A204.1 (cell line): Measurements from ENCODE around the gene PPFIBP1.
A peak's percentile ranks its signal among the peaks of the same experiment; 100 is the strongest.

Experiments
- FAIRE-seq: peaks from 2 replicates; lab custom pipeline; 2012; peaks lifted over from hg19 to GRCh38; lab: Jason Lieb, UNC

The PPFIBP1 gene

DNA sequence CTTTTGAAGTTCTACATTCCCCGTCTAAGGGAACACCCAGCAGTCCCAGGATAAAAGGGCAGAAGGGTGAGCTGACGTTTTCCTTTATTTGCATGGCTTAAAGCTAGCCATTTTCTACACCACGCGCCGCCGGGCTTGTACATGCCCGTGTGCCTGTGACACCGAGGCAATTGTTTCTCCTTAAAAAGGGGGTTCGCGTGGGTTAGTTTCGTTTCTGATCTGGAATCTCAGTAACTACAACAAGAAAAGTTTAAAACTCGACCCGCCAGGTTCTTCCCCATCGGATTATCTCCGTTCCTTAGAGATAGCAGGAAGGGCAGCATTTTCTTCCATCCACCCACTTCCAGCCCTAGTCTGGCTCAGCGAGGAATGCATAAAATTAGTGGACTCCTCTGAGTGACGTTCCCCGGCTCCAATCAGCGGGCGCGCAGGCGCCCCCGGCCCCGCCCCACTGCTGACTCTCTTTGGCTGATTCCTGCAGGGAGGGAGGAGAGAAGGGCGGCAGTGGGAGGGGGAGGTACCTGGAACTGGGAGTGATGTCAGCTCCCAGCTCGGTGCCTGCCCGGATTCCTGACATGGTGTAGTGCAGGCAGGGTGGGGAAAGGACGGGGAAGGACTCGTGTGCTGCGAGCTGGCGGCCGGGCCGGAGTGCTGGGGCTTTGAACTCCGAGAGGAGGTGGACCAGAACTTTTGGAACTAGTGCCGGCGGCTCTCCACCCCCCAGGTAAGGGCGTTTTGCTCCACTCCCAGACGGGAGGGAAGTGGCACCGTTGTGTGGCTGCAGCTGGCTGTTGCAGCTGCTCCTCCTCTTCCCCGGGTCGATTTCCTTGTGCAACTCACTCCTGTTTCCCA is at the start of gene PPFIBP1:
Gene PPFIBP1 (plus strand): TSS at position 565 of the 852 bp plus-strand sequence. CDS start 109,191 bp downstream, outside the sequence.
- peak; percentile 97 for FAIRE-seq

DNA sequence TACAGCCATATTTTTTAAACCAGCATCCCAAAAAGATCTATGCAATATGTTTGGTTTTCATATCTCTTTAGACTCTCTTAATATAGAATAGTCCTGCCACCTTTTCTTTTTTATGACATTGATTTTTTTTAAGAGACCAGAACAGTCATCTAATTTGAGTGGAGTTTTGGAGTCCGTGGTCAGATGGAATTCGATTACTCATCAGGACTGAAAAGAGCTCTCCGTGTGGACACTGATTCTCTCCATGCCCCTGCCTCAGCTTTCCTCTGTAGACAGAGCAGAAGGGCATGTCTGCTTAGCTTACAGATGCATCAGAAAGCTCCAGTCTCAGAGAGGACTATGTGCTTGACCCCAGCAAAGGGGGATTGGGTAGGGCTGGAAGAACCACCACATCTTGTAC is 49.7 kb upstream of the PPFIBP1 start:
- no peak for FAIRE-seq

DNA sequence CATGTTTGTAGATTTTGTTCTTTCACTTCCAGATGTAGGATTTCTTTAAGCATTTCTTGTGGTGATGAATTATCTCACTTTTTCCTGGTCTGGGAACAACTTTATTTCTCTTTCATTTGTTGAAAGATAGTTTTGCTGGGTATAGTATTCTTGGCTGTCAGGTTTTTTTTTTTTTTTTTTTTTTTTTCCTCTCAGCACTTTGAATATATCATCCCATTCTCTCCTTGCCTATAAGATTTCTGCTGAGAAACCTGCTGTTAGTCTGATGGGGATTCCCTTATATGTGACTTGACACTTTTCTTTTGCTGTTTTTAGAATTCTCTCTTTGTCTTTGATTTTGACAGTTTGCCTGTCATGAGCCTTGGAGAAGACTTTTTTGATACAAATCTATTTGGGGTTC is 47.0 kb upstream of the PPFIBP1 start:
- no peak for FAIRE-seq

DNA sequence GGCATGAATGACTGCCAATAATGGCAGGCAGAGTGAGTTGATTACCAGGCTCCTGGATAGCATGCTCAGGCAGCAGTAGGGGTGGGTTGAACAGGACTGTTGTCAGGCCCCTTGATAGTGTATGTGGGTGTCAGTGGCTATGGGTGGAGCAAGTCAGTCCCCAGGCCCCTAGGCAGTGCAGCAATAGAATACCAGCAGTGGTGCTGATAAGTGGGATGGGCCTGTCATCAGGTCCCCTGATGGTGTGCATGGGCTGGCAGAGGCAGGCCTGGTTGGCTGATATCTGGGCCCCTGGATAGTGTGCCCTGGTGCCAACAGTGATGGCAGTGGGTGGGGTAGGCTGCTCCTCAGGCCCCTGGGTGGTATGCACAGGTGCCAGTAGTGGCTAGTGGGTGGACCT is 45.1 kb upstream of the PPFIBP1 start:
- no peak for FAIRE-seq

DNA sequence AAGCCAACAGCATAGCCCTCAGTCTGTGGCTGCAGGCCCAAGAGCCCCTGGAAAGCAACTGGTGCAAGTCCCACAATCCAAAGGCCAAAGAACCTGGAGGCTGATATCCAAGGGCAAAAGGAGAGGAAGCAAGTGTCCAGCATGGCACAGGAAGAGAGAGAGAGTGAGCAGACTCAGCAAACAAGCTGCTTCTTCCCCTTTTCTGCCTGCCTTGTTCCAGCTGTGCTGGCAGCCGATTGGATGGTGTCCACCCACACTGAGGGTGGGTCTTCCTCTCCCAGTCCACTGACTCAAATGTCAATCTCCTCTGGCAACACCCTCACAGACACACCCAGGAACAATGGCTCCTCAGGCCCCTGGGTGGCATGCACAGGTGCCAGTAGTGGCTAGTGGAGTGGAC is 44.0 kb upstream of the PPFIBP1 start:
- FAIRE-seq: no peak

DNA sequence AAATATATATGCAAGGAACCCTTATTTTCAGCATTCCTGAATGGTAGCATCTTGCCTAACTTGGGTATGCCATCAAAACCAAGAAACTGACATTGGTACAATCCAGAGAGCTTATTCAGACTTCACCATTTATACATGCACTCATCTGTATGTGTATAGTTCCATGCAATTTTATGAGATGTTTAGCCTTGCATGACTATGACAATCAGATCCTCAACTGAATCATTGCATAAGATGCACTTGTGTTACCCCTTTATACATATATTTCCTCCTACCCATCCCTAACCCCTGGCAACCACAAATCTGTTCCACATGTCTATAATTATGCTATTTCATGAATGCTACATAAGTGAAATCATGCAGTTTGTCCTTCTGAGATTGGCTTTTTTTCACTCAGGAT is 37.0 kb upstream of the PPFIBP1 start:
- FAIRE-seq: no peak

DNA sequence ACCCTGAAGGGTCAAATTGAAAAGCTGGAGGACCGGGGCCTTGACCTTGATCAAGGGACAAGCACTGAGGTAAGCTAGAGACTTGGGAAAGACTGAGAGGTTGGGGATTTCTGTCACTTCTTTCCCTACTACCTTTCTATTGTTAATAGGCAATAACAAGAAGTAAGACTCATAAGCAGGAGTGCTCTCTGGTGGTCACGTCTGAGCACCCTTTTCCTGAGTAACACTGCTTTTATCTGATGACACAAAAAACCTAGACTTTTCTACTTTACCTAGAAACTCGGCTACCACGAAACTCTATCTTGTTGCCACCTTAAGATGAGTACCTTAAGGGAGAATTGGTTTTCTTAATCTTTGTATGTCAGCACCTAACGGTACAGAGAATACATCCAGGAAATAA is 35.5 kb upstream of the PPFIBP1 start:
- no peak for FAIRE-seq

DNA sequence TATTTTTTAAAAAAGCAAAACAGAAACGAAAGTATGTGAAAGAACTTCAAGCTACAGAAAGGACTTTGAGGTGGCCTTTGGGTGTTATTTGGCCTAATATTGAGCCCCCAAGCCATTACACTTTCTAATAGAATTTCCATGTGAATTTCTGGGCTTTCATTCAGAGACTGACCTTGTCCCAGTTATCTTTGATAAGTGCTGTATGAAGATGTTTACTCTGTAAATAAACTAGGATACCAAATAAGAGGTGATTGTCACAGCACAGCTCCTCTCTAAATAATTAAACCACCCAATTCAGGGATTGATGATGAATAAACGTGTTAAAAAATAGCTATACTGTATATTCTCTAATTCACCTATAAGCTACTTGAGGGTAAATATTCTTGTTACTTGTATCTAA is 32.8 kb upstream of the PPFIBP1 start:
- FAIRE-seq: no peak

DNA sequence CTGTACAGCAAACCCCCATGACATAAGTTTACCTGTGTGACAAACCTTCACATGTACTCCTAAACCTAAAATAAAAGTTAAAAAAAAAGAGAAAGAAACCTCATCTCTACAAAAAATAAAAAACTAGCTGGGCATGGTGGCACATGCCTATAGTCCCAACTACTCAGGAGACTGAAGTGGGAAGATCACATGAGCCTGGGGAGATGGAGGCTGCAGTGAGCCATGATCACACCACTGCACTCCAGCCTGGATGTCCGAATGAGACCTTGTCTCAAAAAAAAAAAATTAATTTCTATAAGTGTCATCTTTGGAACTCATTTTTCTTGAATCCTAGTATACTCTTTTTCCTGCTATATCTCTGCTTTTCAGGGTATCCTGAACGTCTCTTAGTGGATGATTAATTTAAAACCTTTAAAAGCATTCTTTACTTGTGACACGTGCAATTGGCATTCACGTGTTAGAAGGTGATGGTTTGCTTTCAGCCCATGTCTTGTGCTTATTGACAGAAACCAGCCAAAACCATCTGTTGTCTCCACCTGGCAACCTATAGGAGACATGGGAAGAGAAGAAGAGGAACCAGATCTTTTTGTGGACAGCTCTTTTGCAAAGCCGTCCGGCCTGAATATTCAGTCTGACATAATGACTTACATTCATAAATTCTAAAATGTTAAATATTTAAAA is 30.6 kb upstream of the PPFIBP1 start:
- FAIRE-seq: no peak

DNA sequence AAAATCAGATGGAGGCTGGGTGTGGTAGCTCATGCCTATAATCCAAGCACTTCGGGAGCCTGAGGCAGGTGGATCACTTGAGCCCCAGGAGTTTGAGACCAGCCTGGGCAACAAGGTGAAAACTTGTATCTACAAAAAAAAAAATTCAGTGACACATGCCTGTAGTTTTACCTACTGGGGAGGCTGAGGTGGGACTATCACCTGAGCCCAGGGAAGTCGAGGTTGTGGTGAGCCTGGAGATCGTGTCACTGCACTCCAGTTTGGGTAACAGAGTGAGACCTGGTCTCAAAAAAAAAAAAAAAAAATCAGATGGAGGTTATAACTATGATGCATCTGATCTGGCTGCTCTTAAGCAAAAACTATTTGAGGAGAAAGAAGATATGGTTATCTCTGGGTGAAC is 26.6 kb upstream of the PPFIBP1 start:
- no peak for FAIRE-seq

DNA sequence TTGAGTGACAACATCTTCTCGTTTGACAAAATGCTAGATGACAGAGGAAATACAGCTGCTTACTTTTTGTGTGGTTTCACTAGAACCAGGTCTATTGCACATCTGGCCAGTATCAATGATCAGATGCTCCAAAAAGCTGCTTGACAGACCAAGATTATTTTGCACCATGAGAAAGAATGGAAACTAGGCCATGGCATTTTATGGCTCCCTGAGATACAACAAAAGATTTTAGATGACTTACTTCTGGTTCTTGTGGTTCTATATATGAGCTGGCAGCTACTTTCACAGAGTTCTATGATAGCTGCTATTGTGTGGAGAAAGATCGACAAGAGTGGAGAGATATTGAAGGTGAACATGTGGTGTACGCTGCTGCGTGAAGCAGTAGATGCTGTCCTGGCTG is 25.9 kb upstream of the PPFIBP1 start:
- FAIRE-seq: no peak

DNA sequence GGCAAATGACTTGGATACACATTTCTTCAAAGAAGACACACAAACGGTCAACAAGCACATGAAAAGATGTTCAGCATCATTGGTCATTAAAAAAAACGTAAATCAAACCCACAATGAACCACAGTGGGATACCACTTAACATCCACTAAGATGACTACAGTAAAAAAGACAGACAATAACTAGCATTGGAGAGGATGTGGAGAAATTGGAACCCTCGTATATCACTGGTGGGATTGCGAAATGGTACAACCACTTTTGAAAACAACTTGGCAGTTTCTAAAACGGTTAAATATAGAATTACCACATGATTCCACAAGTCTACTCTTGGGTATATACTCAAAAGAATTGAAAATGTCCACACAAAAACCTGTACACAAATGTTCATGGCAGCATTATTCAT is 25.2 kb upstream of the PPFIBP1 start:
- no peak for FAIRE-seq

DNA sequence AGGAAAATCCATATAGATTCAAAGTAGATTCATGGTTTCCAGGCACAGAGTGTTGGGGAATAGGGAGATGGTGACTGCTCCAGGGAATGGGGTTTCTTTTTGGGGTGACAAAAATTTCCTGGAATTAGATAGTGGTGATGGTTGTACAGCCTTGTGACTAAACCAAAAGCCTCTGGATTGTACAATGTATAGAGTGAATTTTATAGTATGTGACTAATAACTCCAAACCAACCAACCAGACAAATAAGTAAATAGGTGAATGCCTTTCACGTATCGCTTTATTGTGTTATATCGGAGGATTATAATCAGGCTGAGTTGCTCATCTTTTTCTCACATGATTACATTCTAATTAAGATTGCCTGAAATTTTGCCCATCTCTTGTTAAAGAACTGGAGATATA is 24.6 kb upstream of the PPFIBP1 start:
- no peak for FAIRE-seq

DNA sequence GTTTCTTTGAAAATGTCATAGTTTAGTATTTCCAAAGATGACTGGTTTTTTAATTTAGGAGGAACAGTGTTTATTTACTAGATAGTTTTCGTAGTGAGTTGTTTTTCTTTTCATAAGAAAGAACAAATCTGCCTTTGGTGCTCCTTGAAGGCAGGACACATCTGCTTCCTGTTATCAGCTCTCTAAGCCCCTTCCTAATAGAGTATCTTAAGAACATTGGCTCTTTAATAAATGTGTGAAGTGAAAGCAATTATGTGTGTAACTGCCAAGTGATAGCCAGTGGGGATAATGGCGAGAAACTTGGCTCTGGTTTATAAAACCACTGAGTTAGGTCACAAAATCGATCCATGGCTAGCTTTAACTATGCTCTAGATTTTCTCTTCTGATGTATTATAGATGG is 23.5 kb upstream of the PPFIBP1 start:
- FAIRE-seq: no peak

DNA sequence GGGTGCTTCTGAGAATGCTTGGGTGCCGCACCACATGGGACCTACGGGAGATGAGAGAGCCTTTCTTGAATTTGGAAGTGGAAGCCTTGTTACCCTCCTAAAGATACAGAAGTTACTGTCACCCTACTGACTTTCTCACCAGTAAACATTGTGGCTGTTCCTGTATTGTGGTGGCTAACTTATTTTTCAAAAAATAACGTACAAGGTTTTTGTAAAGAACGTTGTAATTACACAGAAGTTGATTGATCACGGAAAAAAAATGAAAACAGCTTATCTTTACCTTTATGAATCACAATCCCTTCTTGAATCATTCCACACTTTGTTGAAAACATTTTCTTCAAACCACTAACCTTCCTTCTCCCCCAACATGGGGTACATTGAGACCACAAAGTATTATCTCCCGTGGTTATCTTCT is 22.0 kb upstream of the PPFIBP1 start:
- no peak for FAIRE-seq

DNA sequence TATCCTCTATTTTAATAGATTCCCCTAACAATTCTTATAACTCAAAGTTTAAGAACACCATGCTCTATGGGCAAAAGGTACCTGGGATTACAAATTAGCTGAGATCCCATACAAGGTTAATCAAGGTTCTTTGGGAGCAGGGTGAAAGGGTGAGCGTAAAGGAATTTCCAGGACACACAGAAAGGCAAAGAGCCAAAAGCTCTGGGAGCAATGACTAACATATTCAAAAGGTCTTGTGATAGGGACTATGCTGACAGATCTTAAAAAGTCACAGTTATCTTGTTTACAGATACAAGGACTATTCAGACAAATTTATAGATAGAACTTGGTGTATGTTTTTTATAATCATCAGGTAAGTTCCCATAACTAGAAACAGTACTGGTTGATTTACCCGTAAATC is 19.5 kb upstream of the PPFIBP1 start:
- no peak for FAIRE-seq

DNA sequence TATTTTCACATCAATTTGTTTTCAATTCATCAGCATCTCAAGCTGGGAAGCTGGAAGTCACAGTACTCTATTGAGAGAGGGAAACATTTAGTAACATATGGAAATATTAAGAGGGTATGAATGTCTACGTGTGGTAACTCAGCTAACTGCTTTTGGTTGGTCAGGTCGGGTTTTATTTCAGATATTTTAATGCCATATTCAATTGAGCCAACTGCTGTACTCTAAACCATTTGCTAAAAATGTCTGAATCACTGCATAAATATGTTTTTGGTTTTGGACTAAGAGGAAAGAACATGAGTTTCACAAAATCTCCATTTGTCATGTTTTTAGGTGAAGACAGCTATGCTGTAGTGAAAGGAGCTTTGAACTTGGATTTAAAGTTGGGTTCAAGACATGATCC is 18.9 kb upstream of the PPFIBP1 start:
- no peak for FAIRE-seq

DNA sequence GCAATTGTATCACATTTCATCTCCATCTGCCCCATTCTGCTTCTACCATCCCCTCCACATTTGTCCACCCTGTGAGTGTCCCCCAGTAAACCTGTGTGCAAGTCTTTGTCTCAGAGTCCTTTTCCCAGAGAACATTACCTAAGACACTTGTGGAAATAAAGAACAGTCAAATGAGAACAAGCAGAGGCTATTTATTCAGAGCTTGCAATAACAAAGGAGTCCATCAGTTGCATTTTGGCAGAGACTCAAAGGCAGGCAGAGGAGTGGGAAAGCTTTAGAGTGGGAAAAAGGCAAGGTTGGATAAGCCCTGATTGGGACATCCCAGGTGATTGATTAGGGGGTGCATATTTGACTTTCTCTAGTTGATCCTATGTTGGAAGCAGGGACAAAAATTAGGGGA is 18.2 kb upstream of the PPFIBP1 start:
- no peak for FAIRE-seq

DNA sequence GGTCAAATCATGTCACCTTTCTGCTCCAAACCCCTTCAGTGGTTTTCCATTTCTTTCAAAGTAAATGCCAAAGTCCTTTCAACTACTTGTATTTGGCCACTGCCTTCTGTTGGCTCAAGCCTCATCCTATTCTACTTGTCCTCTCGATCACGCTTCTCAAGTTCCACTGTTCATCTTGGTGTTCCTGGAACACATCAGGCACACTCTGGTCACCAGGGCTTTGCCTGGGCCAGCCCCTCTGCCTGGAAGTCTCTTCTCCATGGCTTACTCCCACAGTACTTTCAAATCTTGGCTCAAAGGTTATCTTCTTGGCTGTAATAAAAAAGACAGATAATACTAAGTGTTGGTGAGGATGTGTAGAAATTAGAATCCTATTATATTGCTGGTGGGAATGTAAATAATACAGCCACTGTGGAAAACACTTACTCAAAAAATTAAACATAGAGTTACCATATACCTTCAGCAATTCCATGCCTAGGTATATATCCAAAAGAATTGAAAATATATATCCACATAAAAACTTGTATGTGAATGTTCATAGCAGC is 17.3 kb upstream of the PPFIBP1 start:
- no peak for FAIRE-seq

DNA sequence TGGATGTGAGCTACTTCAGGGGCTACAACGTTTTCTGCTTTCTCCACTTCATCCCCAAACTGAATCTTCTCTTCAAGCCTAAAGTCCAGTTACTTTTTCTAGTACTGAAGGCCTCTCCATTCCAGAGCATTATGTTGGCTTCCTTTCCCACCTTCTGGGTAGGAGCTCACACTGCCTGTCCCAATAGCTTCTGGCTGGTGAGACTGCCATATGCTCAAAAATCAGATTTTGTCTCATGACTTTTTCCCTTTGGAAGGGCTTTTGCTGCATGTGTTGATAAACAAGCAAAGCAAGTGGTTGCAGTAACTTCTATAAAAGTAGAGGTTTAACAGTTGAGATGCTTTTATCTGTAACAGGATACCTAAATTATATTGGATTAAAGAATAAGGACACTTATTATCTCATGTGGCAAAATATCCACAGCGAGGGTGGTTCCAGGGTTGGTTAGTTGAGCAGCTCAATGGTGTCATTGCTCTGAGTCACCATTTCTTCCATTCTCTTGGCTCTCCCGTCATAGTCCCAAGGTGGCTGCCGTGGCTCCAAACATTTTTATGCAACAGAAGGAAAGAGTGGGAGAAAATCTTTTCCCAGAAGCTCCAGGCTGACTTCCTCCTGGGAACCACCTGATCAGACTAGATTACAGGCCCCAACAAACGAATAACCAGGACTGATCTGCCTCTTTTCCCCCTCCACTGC is 15.1 kb upstream of the PPFIBP1 start:
- FAIRE-seq: no peak

DNA sequence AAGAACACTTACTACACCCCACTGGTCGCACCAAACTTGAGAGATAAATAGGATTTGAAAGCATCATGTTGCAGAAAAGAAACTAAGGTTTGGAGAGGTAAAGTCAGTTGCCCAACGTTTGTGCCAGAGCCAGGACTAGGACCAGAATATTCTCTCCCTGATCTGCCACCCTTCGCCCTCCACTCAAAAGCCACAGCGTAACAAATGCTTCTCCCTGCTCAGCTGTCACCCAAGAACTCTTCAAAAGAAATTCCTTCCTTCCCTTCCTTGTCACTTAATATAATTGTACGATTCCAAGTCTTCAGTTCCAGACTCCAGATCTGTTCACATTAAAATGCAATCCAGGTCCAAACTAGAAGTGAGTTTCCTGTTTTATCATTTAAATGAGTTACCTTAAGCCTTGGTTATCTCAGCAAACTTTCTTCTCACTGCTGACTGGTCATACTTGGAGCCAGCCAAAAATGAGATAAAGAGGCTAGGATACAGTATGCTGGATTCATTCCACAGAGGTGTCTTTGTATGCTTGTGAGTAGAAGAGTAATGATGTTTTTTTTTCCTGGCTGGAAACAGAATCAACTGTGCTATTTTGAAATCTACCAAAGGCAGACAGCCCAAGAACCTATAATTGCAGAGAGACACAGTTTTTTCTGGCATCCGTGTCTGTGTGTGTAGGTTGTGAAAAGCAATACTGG is 12.8 kb upstream of the PPFIBP1 start:
- no peak for FAIRE-seq

DNA sequence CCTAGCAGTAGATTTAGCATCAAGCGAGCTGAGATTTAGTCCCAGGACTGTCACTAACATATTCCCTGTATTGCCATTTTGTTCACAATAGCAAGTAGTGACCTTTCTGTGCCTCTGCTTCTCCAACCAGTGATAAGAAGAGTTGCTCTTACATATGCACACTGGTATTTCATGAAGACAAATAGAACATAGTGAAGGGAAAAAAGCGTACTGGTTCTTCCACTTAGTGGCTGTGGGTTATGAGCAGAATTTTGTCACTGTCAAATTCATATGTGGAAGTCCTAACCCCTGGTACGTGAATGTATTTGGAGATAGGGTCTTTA is 12.3 kb upstream of the PPFIBP1 start:
- no peak for FAIRE-seq
